ENCODE results near the gene DLX2.

GRCh38 chr2:172120118-172120517, 17.4 kb upstream of the DLX2 start:
- TF ChIP-seq CTCF (conservative IDR thresholded peaks at IDR 0.05 in 1 of 2, IDR thresholded peaks at IDR 0.05 in 1 of 2; ENCODE audit: extremely low read depth in 1 of 2, insufficient read depth in 1 of 2, low read depth in 1 of 2, low read length in 2 of 2) (no peak), EZH2 (IDR thresholded peaks at IDR 0.05; ENCODE audit: borderline replicate concordance, low read length) (no peak)

Data from mammary epithelial cell (primary cell).